MV-4-11 (cell line): ENCODE results near the gene TBC1D1.
"Not testable (repeated sequence)": the region's sequence is repeated elsewhere in the genome, so short reads cannot be mapped to it uniquely, and the experiment has no call there.

ENCODE experiments used
- DNase-seq: peaks from one replicate; lab custom pipeline; 2025; lab: John Stamatoyannopoulos, UW

TBC1D1 gene

GRCh38 chr4:37964734-37965457 lies 74.0 kb downstream of the TBC1D1 start:
- DNase-seq: no peak

GRCh38 chr4:37966044-37966443 lies 75.2 kb downstream of the TBC1D1 start:
- no peak for DNase-seq

DNA sequence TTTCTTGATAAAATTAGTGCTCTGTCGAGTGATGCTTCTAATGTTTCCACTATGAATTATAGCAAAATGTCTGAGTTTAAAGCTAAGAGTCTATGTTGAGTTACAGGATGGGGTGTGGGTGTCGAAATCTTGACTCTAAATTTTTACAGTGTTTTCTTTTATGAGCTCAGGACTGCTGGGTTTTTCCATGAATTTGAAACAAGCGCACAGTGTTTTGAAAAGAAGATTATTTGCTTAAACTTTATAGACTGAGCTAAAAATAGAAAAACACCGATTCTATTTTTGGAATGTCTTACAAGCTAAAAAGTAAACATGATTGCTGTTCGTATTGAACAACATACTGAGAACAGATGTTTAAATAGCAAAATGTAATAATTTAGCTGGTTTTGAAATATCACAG lies 76.9 kb downstream of the TBC1D1 start:
- no peak for DNase-seq

- DNase-seq: no peak
Observed at GRCh38 chr4:37968747-37969146, 77.9 kb downstream of the TBC1D1 start.

- DNase-seq: peak; percentile 84
Observed at GRCh38 chr4:37970702-37971101, 79.8 kb downstream of the TBC1D1 start.

DNA sequence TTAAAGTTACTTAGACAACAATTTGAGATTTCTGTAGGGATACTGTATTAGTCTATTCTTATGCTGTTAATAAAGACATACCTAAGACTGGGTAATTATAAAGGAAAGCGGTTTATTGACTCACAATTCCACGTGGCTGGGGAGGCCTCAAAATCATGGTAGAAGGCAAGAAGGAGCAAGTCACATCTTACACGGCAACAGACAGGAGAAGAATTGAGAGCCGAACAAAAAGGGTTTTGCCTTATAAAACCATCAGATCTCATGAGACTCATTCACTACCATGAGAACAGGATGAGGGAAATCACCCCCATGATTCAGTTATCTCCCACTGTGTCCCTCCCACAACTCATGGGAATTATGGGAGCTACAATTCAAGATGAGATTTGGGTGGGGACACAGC lies 80.3 kb downstream of the TBC1D1 start:
- DNase-seq: no peak

- no peak for DNase-seq
Observed at GRCh38 chr4:37973441-37973840, 82.6 kb downstream of the TBC1D1 start.

- DNase-seq: not testable (repeated sequence)
Observed at GRCh38 chr4:37975321-37975822, 84.5 kb downstream of the TBC1D1 start.

- no peak for DNase-seq
Observed at GRCh38 chr4:37976507-37976906, 85.6 kb downstream of the TBC1D1 start.

- DNase-seq: peak; percentile 63
Observed at GRCh38 chr4:37976991-37977470, 86.1 kb downstream of the TBC1D1 start.

- peak; percentile 78 for DNase-seq
Observed at GRCh38 chr4:37977471-37978247, 86.8 kb downstream of the TBC1D1 start.

DNA sequence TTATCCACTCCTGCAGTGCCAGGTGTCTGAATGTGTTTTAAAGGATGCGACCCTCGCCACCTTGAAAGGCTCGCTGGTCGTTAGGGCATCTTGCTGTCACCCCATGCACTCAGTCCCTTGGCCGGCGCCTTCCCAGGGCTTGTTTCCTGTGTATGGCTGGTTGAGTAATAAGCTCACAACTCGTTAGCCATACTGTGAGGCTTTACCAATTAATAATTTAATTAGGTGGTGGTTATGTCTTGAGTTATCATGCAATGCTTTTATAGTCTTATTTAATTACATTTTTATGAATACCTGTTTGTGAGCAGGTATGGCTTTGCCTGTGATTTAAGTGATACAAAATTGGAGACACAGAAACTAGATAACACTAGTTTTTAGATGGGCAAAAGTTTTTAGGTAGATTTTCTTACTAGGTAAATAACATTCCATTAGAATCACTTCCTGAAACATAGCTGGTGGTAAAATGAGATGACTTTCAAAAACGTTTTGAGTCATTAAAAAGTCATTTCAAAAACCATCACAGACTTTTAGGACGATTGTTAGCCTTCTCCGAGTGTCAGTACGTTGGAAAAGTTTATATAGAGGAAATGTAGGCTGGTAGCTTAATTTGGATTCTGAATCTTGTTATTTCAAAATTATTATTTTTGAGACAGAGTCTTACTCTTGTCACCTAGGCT lies 87.5 kb downstream of the TBC1D1 start:
- peak; percentile 55 for DNase-seq

DNA sequence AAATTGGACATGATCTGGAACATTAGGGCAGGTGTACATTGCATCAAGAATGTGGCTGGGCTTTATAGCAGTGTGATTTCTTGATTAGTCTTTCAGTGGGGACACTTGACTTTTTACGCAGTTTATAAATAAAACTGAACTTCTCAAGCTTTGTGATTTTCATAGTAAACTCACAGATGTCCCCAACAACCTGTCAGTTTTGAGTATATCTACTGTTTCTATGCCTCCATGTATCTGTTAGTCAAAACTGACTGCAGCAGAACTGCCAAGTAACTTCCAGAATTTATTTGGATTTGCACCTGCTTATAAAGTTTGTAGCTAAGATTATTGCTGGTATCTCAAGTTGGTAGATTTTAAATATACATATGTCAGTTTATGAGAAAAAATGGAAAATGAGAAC lies 89.4 kb downstream of the TBC1D1 start:
- DNase-seq: no peak

- no peak for DNase-seq
Observed at GRCh38 chr4:37981425-37981824, 90.5 kb downstream of the TBC1D1 start.

GRCh38 chr4:37981844-37982720 lies 91.2 kb downstream of the TBC1D1 start:
- no peak for DNase-seq

DNA sequence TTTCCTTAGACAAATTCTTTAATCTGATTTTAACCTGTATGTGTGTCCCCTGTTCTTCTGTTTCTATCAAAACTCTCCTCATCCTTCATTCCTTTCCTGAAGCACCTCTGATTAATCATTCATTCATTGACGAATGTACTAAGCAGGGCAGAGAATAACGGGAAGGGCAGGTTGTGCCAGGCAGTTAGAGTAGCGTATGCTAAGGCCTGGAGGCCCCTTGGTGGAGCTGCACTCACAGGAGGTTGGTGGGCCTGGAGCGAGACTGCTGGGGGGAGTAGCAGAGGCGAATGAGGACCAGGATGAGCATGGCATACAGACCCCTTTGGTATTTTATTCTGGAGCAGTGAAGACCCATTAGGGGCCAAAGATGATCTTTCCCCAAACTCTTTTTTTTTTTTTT lies 91.9 kb downstream of the TBC1D1 start:
- no peak for DNase-seq

- DNase-seq: no peak
Observed at GRCh38 chr4:37983951-37984350, 93.1 kb downstream of the TBC1D1 start.

- no peak for DNase-seq
Observed at GRCh38 chr4:37985730-37986275, 94.9 kb downstream of the TBC1D1 start.

GRCh38 chr4:37988670-37989069 lies 97.8 kb downstream of the TBC1D1 start:
- DNase-seq: no peak

- DNase-seq: peak; percentile 78
Observed at GRCh38 chr4:37989398-37990260, 98.7 kb downstream of the TBC1D1 start.
